NK-92 (cell line): Measurements from ENCODE around the gene GET4.

Source experiments
- DNase-seq: peaks from one replicate; lab custom pipeline; 2025; ENCODE audit not compliant: unreplicated experiment; lab: John Stamatoyannopoulos, UW

GET4 gene

GRCh38 chr7:885261-885892, 9.0 kb downstream of the GET4 start:
- no peak for DNase-seq

- DNase-seq, result no peak
Measured at GRCh38 chr7:885893-886625, 9.7 kb downstream of the GET4 start.

GRCh38 chr7:886626-887487, 10.5 kb downstream of the GET4 start:
- DNase-seq, result no peak

GRCh38 chr7:887488-887820, 11.1 kb downstream of the GET4 start:
- no peak for DNase-seq

- no peak for DNase-seq
Measured at GRCh38 chr7:888081-889024, 12.0 kb downstream of the GET4 start.

- DNase-seq, result no peak
Measured at GRCh38 chr7:889025-889390, 12.7 kb downstream of the GET4 start.

- DNase-seq, result no peak
Measured at GRCh38 chr7:889391-889790, 13.0 kb downstream of the GET4 start.

- no peak for DNase-seq
Measured at GRCh38 chr7:890868-891267, 14.5 kb downstream of the GET4 start.

GRCh38 chr7:891291-891690, 14.9 kb downstream of the GET4 start:
- DNase-seq, result no peak

GRCh38 chr7:891805-892204, 15.5 kb downstream of the GET4 start:
- no peak for DNase-seq

GRCh38 chr7:892648-893593, 16.6 kb downstream of the GET4 start:
- no peak for DNase-seq

- no peak for DNase-seq
Measured at GRCh38 chr7:893686-894085, 17.3 kb downstream of the GET4 start.

- no peak for DNase-seq
Measured at GRCh38 chr7:894164-894867, 18.0 kb downstream of the GET4 start.

- DNase-seq, result no peak
Measured at GRCh38 chr7:894927-895450, 18.6 kb downstream of the GET4 start.

GRCh38 chr7:895451-896052, 19.2 kb downstream of the GET4 start:
- DNase-seq, result no peak

GRCh38 chr7:896346-897075, 20.2 kb downstream of the GET4 start:
- DNase-seq, result no peak

- no peak for DNase-seq
Measured at GRCh38 chr7:897086-897485, 20.7 kb downstream of the GET4 start.

- DNase-seq, result no peak
Measured at GRCh38 chr7:897771-898376, 21.5 kb downstream of the GET4 start.
